CD4-positive, alpha-beta T cell treated with Interleukin-6 at 100 ng/mL for 8 hours (primary cell): ENCODE results near the gene USP33.
"Not testable (repeated sequence)": the region's sequence is repeated elsewhere in the genome, so short reads cannot be mapped to it uniquely, and the experiment has no call there.

ENCODE experiments used
- DNase-seq: peaks from one replicate; pipeline ENCODE4 v3.0.0-alpha.2; 2020; ENCODE audit warnings: mixed read lengths, low spot score

Gene USP33

GRCh38 chr1:77739235-77739634 lies 20.4 kb downstream of the USP33 start:
- DNase-seq = no peak

- DNase-seq = no peak
Observed at GRCh38 chr1:77732090-77732489, 27.6 kb downstream of the USP33 start.

GRCh38 chr1:77725706-77726105 lies 33.9 kb downstream of the USP33 start:
- no peak for DNase-seq

GRCh38 chr1:77718181-77718580 lies 41.5 kb downstream of the USP33 start:
- no peak for DNase-seq

- DNase-seq = no peak
Observed at GRCh38 chr1:77716065-77716464, 43.6 kb downstream of the USP33 start.

GRCh38 chr1:77709727-77710126 lies 49.9 kb downstream of the USP33 start:
- DNase-seq = no peak

GRCh38 chr1:77706321-77706720 lies 53.3 kb downstream of the USP33 start:
- no peak for DNase-seq

- DNase-seq = no peak
Observed at GRCh38 chr1:77704736-77705135, 54.9 kb downstream of the USP33 start.

- DNase-seq = not testable (repeated sequence)
Observed at GRCh38 chr1:77699673-77700072, 60.0 kb downstream of the USP33 start.

GRCh38 chr1:77697441-77697840 lies 62.2 kb downstream of the USP33 start:
- no peak for DNase-seq

- no peak for DNase-seq
Observed at GRCh38 chr1:77688939-77689338, 70.7 kb downstream of the USP33 start.

- peak; percentile 3 for DNase-seq
Observed at GRCh38 chr1:77687519-77687906, 72.1 kb downstream of the USP33 start.

- DNase-seq = no peak
Observed at GRCh38 chr1:77686796-77687518, 72.7 kb downstream of the USP33 start.

- DNase-seq = peak; percentile 94
Observed at GRCh38 chr1:77683160-77684148, 76.2 kb downstream of the USP33 start.

GRCh38 chr1:77682460-77683159 lies 77.0 kb downstream of the USP33 start, which contains the start of gene ZZZ3:
Gene ZZZ3 (minus strand): TSS chr1:77682658. CDS start chr1:77633354, 49,304 bp downstream.
- DNase-seq = peak; percentile 93

- no peak for DNase-seq
Observed at GRCh38 chr1:77680173-77680572, 79.5 kb downstream of the USP33 start.

GRCh38 chr1:77678660-77679610 lies 80.7 kb downstream of the USP33 start:
- DNase-seq = no peak

- not testable (repeated sequence) for DNase-seq
Observed at GRCh38 chr1:77674807-77675206, 84.8 kb downstream of the USP33 start.

- DNase-seq = no peak
Observed at GRCh38 chr1:77673716-77674355, 85.8 kb downstream of the USP33 start.

- no peak for DNase-seq
Observed at GRCh38 chr1:77673030-77673429, 86.6 kb downstream of the USP33 start.

- no peak for DNase-seq
Observed at GRCh38 chr1:77672374-77672773, 87.3 kb downstream of the USP33 start.
